ENCODE data around the gene ICAM2.

GRCh38 chr17:63999680-64000531 lies 20.5 kb downstream of the ICAM2 start:
- TF ChIP-seq CTCF (IDR thresholded peaks at IDR 0.05; ENCODE audit: low read length), result no peak
- no peak for TF ChIP-seq EZH2phosphoT487 (IDR thresholded peaks at IDR 0.05; ENCODE audit: low read length)
- no peak for TF ChIP-seq EZH2 (optimal IDR thresholded peaks at IDR 0.05; ENCODE audit: low read depth, low read length)
